Activated T-cell treated with anti-CD3 and anti-CD28 coated beads, Interleukin-2, amount 50 U/mL, for 4 hours (primary cell): Measurements from ENCODE around the gene CEBPG. TPM values are rescaled to one million over a fixed set of nuclear protein-coding genes. Genes with fewer than 3 reads are reported as not detected.

Source experiments
- ATAC-seq, 2 donors: fragments of 200-7000 bp; cut with Tn5 transposase; one replicate each; pipeline ENCODE4 v1.10.0; 2021
- DNase-seq: peaks from one replicate; pipeline ENCODE4 v3.0.0-alpha.2; 2020
- H3K27me3 Mint-ChIP-seq: one replicate; pipeline ENCODE4 v1.8.0; 2021; ENCODE audit warnings: low read depth, mixed read lengths
- H3K36me3 Mint-ChIP-seq: one replicate; pipeline ENCODE4 v1.8.0; 2022; ENCODE audit warnings: mixed read lengths; ENCODE audit not compliant: insufficient read depth
- H3K4me1 Mint-ChIP-seq: one replicate; pipeline ENCODE4 v1.8.0; 2021; ENCODE audit warnings: low read depth, mixed read lengths
- H3K4me3 Mint-ChIP-seq: one replicate; pipeline ENCODE4 v1.8.0; 2021; ENCODE audit warnings: mild to moderate bottlenecking, moderate library complexity, mixed read lengths
- H3K9me3 Mint-ChIP-seq: one replicate; pipeline ENCODE4 v1.8.0; 2021; ENCODE audit warnings: mixed read lengths
- total RNA-seq, 3 donors: library from RNA; stranded (reverse); gene quantifications; one replicate each; pipeline ENCODE4 v1.2.1, GENCODE V29; 2021

The CEBPG gene
- total RNA-seq, 3 donors from 2014 or later: 28.8 to 32.2 (median 28.8) TPM

DNA sequence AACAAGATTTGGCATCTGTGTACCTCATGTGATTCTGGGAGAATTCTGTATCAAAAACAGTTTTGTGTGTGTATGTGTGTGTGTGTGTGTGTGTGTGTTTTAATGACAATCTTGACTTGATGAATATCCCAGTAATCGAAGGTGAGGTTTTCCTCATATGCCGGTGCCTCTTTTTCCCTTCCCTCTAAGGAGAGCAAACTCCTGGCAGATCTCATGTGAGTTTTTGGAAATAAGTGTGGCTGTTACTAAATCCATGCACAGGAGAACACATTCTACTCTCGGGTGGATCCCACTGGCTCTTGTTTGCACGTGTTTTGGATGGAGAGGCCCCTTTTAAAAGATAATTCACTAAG lies 29.0 kb upstream of the CEBPG start:
- no peaks in the 10 kb centered on the region for H3K36me3 Mint-ChIP-seq
- H3K9me3 Mint-ChIP-seq: no peaks in the 10 kb centered on the region
- ATAC-seq (no peak), DNase-seq (no peak)
- H3K4me3 Mint-ChIP-seq: no peak overlapping the region
- peaks cover 53% of the 10 kb centered on the region for H3K27me3 Mint-ChIP-seq
- H3K4me1 Mint-ChIP-seq: no peaks in the 10 kb centered on the region

DNA sequence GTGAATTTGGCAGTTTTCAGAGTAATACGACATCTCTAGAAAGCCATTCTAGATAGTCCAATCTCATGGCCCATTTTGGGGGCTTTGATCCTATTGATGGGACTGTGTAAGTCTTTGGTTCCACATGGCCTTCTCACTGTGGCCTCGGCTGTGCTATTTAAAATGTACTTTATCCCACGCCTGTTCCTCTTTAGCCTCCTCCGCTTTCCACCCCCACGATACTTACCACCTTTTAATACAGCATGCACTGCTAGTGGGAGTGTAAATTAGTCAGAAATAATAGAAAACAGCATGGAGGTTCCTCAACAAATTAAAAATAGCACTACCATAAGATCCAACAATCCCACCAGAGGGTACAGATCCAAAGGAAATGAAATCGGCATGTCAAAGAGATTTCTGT lies 28.3 kb upstream of the CEBPG start:
- H3K4me1 Mint-ChIP-seq: no peaks in the 10 kb centered on the region

DNA sequence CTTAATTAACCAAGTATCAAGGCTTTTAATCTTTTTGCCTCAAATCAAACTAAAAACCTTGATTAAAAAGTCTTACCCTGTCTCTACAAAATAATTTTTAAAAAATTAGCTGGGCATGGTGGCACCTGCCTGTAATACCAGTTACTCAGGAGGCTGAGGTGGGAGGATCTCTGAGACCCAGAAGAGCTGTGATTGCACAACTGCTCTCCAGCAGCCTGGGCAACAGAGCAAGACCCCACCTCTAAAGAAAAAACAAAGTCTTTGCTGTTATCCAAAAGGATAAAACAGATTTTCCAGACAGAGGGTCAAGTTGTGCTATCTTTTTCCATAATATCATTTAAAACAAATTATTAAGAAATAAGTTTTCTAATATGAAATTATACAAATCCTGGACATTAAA lies 26.8 kb upstream of the CEBPG start:
- Mint-ChIP-seq H3K4me3 (no peak overlapping the region), H3K27me3 (peaks cover 51% of the 10 kb centered on the region)
- no peak for ATAC-seq

More for the DNA sequence above, 28.3 kb upstream of the CEBPG start:
- Mint-ChIP-seq H3K27me3 (peaks cover 55% of the 10 kb centered on the region), H3K9me3 (no peaks in the 10 kb centered on the region), H3K36me3 (no peaks in the 10 kb centered on the region), H3K4me3 (no peak overlapping the region)
- no peak for ATAC-seq
- no peak for DNase-seq

DNA sequence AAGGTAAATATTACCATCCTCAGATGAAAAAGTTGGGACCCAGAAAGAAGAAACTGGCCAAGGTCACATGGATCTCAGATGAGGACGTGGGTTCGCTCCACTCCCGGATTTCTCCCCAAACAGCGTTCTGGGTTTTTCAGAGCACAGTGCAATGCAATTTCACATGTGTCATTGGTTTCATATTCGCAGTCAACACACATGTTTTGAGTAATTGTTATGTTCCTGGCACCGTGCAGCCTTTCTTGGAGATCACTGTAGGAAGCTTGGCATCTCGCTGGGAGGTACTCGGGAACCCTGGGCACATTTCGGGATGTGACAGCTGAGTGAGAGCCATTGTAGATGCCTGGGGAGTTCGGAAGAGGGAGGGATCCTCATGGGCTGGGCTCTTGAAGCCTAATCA lies 26.2 kb upstream of the CEBPG start:
- Mint-ChIP-seq H3K4me3 (no peak overlapping the region), H3K4me1 (no peaks in the 10 kb centered on the region), H3K36me3 (no peaks in the 10 kb centered on the region), H3K27me3 (peaks cover 49% of the 10 kb centered on the region), H3K9me3 (no peaks in the 10 kb centered on the region)
- ATAC-seq (no peak), DNase-seq (no peak)

More for the DNA sequence above, 26.8 kb upstream of the CEBPG start:
- Mint-ChIP-seq H3K9me3 (no peaks in the 10 kb centered on the region), H3K4me1 (no peaks in the 10 kb centered on the region), H3K36me3 (no peaks in the 10 kb centered on the region)
- no peak for DNase-seq

DNA sequence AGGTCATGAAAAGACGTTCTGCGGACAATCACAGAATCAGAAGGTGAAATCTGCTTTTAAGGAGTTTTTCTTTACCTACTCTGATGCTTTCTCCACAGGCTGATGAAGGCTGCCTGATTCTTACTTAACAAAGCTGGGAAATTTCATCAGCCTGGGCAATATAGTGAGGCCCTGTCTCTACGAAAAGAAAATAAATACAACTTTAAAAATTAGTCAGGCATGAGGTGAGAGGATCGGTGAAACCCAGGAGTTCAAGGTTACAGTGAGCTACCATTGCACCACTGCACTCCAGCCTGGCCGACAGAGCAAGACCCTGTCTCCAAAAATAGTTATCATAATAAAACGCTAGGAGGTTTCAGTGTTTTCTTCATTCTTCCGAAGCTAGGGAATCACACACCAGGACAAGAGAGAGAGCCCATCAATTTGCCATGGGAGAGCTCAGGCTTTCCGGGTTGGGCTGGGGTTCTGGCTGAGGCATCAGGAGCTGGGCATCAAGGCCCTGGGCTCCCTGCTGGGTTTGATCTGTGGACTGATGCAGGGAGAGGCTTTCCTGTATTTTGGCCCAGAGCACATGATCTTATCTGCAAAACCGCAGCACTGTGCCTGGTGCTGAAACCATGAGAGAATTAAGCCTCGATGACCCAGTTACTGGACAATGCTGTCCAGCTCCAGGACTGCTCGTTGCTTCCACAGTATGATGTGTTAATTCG lies 25.1 kb upstream of the CEBPG start:
- ATAC-seq (no peak), DNase-seq (no peak)
- Mint-ChIP-seq H3K36me3 (no peaks in the 10 kb centered on the region), H3K27me3 (peaks cover 45% of the 10 kb centered on the region), H3K9me3 (no peaks in the 10 kb centered on the region), H3K4me3 (no peak overlapping the region), H3K4me1 (no peaks in the 10 kb centered on the region)

DNA sequence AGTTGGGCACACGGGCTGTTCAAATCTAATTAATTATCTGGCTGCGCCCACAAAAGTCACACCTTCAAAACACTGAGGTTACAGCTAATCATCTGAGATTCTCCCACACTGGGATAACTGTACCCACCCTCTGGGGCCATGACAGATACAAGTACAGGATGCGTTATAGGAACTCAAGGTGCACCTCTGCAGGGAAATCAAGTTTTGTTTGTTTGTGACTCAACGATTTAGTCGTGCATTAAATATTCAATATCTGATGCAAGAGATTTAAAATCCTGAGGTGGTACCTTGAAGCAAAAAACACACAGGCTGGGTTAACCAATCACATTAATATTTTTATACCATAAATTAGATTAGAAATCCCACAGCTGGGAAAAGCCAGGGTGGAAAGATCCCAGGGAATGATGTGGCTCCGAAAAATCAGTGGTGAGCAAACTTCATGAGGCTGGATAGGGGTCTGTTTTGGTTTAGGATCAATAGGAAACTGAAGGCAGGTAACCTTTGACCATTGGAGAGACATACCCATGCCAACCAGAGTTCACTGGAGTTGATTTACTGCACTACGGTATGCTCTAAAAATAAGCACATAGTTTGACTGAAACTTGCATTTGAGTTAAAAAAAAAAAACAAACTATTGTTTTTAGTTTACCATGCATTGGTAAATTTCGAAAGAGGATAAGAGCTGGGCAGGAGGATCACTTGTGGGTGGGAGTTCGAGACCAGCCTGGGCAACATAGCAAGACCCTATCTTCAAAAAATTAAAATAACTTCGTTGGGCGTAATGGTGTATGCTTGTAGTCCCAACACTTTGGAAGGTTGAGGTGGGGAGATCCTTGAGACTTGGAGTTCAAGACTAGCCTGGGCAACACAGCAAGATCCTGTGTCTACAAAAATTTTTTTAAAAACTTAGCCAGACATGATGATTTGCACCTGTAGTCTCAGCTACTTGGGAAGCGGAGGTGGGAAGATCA lies 23.9 kb upstream of the CEBPG start:
- Mint-ChIP-seq H3K9me3 (no peaks in the 10 kb centered on the region), H3K36me3 (no peaks in the 10 kb centered on the region), H3K4me3 (no peak overlapping the region), H3K4me1 (no peaks in the 10 kb centered on the region), H3K27me3 (peaks cover 39% of the 10 kb centered on the region)
- ATAC-seq: no peak
- no peak for DNase-seq

DNA sequence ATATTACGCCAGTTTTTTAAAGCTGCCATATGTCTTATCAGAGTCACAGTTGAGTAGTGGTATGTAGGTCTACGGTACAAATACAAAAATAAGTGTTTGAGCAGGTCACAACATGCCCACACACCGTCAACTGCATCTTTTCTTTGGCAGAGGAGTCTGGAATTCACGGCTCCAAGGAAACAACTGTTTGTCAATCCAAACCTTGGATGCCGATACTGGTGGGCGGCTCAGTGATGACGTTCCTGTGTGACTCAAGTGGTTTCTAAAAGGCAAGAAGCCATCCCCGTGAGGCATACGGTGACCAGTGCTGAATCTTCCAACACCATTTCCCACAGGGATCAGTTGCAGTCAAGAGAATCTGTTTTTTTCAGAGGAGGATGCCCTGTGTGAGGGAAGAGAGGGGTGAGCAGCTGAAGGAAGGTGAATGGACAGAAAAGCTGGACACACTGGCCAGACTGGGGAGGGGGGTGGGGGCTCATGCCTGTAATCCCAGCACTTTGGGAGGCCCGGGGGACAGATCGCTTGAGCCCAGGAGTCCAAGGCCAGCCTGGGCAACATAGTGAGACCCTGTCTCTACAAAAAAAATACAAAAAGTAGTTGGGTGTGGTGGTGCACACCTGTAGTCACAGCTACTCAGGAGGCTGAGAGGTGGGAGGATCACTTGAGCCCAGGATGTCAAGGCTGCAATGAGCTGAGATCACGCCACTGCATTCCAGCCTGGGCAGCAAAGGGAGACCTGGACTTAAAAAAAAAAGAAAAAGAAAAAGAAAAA lies 22.8 kb upstream of the CEBPG start:
- DNase-seq (no peak), ATAC-seq (no peak)
- Mint-ChIP-seq H3K9me3 (peaks cover 5% of the 10 kb centered on the region), H3K4me1 (no peaks in the 10 kb centered on the region), H3K27me3 (peaks cover 27% of the 10 kb centered on the region), H3K4me3 (no peak overlapping the region), H3K36me3 (no peaks in the 10 kb centered on the region)

DNA sequence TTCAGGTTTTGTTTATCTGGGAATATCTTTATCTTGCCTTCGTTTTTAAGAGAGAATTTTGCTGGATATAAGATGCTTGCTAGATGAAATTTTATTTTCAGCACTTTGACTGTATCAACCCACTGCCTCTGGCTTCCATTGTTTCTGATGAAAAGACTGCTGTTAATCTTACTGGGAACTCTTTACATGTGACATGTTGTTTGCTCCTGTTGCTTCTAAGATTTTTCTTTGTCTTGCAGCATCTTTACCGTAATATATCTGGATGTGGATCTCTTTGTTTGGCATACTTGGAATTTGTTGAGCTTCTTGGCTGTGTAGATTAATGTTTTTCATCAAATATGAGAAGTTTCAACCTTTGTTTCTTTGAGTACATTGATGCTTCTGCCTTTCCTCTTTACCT lies 18.0 kb upstream of the CEBPG start:
- Mint-ChIP-seq H3K36me3 (peaks cover 1% of the 10 kb centered on the region), H3K4me3 (no peak overlapping the region), H3K4me1 (no peaks in the 10 kb centered on the region), H3K27me3 (peaks cover 9% of the 10 kb centered on the region), H3K9me3 (peaks cover 11% of the 10 kb centered on the region)
- DNase-seq (no peak), ATAC-seq (no peak)

DNA sequence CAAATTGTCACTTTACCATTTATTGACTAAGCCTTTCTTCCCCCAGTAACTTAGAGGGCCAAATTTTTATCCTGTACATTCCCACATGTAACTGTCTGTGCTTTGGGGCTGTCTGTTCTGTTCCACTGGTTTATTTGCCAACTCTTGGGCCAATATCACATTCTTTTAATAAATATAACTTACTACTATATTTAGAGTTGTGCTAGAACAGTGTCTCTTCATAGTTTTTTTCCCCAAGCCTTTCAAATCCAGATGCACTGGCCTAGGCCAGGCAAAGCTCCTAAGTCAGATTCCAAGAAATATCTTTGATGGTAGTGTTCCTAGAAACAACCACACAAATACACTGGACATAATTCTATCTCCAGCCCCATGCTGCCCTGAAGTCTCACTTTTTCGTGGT lies 16.0 kb upstream of the CEBPG start:
- DNase-seq (no peak), ATAC-seq (no peak)
- H3K4me1 Mint-ChIP-seq: no peaks in the 10 kb centered on the region
- H3K27me3 Mint-ChIP-seq: peaks cover 17% of the 10 kb centered on the region
- H3K9me3 Mint-ChIP-seq: peaks cover 11% of the 10 kb centered on the region
- peaks cover 1% of the 10 kb centered on the region for H3K36me3 Mint-ChIP-seq
- no peak overlapping the region for H3K4me3 Mint-ChIP-seq

DNA sequence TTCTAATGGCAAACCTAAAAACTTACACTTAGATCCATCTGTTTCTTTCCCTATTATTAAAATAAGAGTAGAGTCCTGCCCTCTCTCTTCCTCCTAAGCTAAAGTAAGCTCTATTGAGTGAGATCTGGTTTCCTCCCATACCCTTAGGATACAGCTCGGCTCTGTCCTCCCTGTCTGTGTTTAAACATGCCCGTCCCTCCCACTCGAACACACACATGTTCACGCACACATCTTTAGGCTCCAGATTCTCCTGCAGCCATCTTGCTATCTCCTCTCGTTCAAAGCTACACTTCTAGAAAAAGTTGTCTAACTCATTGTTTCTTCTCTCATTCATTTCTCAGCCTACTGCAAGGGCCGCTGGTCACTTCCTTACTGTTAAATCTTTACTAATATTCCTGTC lies 15.1 kb upstream of the CEBPG start:
- peaks cover 1% of the 10 kb centered on the region for H3K36me3 Mint-ChIP-seq
- H3K27me3 Mint-ChIP-seq: peaks cover 18% of the 10 kb centered on the region
- H3K4me1 Mint-ChIP-seq: no peaks in the 10 kb centered on the region
- no peak for DNase-seq
- no peak overlapping the region for H3K4me3 Mint-ChIP-seq
- peaks cover 11% of the 10 kb centered on the region for H3K9me3 Mint-ChIP-seq
- ATAC-seq: no peak

DNA sequence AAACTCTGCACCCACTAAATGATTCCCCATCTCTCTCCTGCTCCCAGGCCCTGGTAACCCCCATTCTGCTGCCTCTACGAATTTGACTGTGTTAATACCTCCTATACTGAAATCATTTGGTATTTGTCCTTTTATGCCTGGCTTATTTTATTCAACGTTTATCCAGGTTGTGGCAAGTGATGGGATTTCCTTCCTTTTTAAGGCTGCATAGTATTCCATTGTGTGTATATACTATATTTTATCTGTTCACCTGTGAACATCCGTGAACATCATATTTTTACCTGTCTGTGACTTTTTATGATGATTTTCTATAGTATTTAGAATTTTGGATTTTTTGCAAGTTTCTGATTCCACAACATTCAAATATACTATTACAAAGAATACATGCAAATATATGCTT lies 13.9 kb upstream of the CEBPG start:
- no peak overlapping the region for H3K4me3 Mint-ChIP-seq
- peaks cover 18% of the 10 kb centered on the region for H3K27me3 Mint-ChIP-seq
- no peaks in the 10 kb centered on the region for H3K4me1 Mint-ChIP-seq
- DNase-seq (no peak), ATAC-seq (no peak)
- H3K9me3 Mint-ChIP-seq: peaks cover 11% of the 10 kb centered on the region
- H3K36me3 Mint-ChIP-seq: peaks cover 1% of the 10 kb centered on the region

DNA sequence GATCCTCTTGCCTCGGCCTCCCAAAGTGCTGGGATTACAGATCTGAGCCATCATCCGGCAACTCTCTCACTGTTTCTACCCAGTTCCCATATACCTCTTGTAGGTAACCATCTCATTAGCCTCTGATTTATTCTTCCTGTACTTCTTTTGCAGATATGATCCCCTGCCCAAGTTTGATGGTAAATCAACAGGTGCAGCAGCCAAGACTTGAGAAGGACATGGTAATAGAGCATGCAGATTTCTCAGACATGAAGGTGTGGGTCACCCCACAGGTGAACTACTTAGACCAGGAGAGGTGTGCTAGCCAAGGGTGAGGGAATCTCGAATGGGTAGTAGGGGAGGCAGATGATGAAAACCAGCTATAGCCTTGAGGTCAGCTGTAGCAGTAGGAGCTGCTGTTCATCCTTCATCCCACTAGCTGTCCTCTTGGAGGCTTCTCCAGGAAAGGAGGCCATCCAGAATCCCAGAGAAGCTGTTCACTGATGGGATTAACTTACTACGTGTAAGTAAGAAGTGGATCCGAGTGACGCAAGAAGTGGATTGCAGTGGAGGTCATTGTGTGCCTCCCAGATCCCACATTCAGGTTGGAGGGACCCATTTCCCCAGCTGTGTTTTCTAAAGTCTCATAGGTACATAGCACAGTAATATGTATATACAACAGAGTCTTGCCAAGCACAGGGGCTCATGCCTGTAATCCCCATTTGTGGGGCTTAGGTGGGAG lies 10.8 kb upstream of the CEBPG start:
- H3K4me3 Mint-ChIP-seq: no peak overlapping the region
- no peaks in the 10 kb centered on the region for H3K36me3 Mint-ChIP-seq
- peaks cover 20% of the 10 kb centered on the region for H3K27me3 Mint-ChIP-seq
- DNase-seq: no peak
- H3K4me1 Mint-ChIP-seq: no peaks in the 10 kb centered on the region
- ATAC-seq: no peak
- H3K9me3 Mint-ChIP-seq: no peaks in the 10 kb centered on the region

DNA sequence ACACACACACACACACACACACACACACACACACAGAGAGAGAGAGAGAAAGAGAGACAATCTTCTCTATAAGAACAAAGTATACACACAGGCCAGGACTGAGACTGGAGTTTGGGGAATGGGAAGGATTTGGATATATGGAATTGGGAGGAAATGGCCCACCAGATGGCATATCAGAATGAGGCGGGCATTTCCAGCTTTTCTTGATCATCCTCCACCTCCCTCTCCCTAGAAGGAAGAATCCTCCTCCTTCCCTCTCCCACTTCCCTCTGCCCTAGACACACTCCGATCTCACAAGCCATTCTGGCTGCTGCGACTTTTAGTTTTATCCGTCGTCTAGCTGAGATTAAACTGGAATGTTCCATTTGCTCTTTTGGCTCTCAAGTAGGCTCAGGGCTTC lies 10.0 kb upstream of the CEBPG start:
- Mint-ChIP-seq H3K36me3 (no peaks in the 10 kb centered on the region), H3K27me3 (peaks cover 20% of the 10 kb centered on the region), H3K4me3 (no peak overlapping the region), H3K9me3 (no peaks in the 10 kb centered on the region), H3K4me1 (no peaks in the 10 kb centered on the region)
- ATAC-seq (no peak), DNase-seq (no peak)

DNA sequence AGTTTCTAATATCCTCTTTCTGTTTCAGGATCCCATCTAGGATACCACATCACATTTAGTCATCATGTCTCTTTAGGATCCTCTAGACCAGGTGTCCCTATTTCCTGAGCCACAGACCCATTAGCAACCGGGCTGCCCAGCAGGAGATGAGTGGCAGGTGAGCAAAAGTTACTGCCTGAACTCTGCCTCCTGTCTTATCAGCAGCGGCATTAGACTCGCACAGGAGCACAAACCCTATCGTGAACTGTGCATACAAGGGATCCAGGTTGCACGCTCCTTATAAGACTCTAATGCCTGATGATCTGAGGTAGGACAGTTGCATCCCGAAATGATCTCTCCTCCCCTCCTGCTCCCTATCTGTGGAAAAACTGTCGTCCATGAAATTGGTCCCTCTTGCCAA lies 7.8 kb upstream of the CEBPG start:
- Mint-ChIP-seq H3K27me3 (peaks cover 14% of the 10 kb centered on the region), H3K9me3 (no peaks in the 10 kb centered on the region), H3K36me3 (no peaks in the 10 kb centered on the region), H3K4me1 (no peaks in the 10 kb centered on the region), H3K4me3 (no peak overlapping the region)
- ATAC-seq (no peak), DNase-seq (no peak)
